NCI-H1930 (cell line): Measurements from ENCODE around the gene AIDA.
A peak's percentile ranks its signal among the peaks of the same experiment; 100 is the strongest.
"Not testable (repeated sequence)": the region's sequence is repeated elsewhere in the genome, so short reads cannot be mapped to it uniquely, and the experiment has no call there.

ENCODE experiments used
- DNase-seq, 2 experiments: peaks; one replicate each; lab custom pipeline; 2025; lab: John Stamatoyannopoulos, UW

Gene AIDA

DNA sequence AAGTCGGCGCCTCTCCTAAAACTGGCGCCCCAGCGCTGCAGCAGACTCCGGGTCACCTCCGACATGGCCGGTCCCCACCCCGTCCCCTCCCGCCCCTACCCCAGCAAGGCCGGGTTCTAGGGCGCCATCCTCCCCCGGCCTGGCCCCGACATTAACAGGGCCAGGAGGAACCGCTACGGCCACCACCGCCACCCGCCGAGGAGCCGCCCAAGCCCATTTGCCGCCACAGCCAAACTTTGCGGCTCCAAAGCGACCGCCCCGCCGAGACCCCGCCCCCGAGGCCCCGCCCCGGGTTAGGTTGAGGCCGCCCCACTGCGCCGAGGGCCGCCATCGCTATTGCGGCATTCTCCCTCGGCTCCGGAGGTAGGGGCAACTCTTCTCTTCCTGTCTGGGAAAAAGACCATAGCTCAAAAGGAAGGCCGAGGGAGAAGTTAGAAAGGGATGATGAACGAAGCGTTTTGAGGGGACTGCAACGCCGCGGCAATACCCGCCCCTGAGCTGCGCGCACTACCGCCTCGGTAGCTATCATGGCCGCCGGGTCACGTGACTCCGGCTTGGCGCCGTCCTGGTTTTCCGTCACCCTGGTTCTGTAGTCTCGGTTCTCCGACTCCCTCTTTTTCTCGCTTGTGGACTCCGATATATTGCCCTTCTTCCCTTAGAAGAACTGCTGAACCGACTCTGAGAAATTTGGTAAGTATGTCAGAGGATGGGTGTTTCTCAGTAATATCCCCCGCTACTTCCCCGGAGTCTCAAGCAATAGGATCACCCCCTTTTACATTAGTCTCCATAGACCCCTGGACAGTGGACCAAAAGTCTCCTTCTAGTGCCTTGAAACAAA is at the start of gene AIDA, which contains the start of gene BROX:
AIDA (minus strand) TSS at position 239 of the 838 bp plus-strand sequence; CDS start at position 65, 174 bp downstream.
BROX (plus strand) TSS at position 312 of the 838 bp plus-strand sequence. CDS start 3,136 bp downstream, outside the sequence.
- DNase-seq = peak; percentile 71 to 87

DNA sequence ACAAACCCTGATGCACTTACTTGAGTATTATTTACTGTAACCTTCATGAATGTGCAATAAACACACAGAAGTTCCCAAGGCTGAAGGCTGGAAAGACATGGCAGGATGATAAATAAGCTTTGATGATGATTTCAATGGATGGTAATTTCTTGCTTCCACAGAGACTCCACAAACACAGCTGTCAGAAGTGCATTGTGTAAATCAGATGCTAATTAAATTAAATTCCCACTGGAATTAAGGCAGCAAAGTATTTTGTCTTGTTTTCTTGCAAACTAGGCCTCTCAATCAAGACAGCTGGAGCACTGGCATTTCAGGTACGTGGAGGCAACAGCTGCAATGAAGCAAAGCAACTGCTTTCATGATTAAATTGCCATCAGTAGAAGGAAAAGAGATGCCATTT is 48.8 kb upstream of the AIDA start:
- DNase-seq = peak; percentile 64 to 75

- no peak for DNase-seq
Observed at GRCh38 chr1:222759451-222760035, 47.3 kb upstream of the AIDA start.

DNA sequence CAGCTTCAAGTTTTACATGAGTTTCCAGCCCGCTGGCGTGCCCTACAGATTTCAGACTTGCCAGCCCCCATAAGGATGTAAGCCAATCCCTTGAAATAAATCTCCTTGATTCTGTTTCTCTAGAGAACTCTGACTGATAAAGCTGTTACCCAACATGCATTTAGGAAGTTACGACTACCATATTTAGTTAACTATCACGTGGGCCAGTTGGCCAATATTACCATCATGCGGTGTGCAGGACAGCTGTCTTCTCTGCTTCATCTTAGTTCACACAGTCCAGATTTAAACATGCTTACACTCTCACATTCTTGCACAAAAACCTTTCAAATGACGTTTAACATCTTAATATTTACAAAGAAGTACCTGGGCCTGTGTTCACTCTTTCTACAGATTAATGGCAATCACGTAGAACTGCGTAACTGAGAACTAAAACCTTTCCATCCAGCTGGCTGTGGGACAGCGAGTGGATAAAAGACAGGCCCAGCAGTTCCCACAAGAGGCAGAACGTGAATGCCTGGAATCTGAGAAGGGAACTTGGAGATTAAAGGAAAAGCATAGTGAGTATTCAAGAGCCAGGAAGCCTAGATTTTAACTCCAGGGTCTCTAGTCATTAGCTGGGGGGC is 45.5 kb upstream of the AIDA start:
- DNase-seq = no peak

DNA sequence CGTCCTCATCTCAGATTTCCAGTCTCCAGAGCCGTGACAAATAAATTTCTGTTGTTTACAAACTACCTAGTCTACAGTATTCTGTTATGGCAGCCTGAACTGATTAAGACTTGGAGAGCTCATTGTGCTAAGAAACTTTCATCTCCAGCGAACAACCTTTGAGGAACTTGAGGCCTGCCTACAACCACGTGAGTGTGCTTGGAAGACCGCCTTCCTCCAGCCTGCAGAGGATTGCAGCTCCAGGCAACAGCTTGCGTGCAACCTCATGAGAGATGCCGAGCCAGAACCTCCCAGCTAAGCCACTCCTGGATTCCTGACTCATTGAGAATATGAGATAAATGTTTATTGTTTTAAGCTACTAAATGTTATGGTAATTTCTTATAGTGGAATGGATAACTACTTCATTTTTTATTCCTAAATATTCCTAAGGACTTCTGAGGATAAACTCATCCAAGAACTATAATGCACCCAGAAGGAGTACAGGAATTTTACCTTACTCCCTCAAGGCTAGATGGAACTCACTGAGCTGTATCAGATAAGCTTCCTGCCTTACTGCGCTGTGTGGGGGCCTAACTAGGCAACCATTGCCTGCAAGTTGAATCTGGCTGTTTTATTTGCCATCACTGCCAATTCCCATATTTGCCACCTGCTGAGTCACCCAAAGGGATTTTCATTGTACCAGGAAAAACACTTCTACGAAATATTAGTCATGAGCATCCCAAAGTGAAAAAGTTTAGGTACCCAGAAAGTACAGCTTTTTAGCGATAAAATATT is 42.3 kb upstream of the AIDA start:
- DNase-seq = no peak

GRCh38 chr1:222751255-222751654 is 39.0 kb upstream of the AIDA start:
- DNase-seq = no peak

GRCh38 chr1:222750651-222751050 is 38.4 kb upstream of the AIDA start:
- DNase-seq = no peak

GRCh38 chr1:222749927-222750326 is 37.6 kb upstream of the AIDA start:
- peak in 1 of 2 experiments; percentile 6 for DNase-seq

- DNase-seq = not testable (repeated sequence)
Observed at GRCh38 chr1:222741630-222742457, 29.6 kb upstream of the AIDA start.

DNA sequence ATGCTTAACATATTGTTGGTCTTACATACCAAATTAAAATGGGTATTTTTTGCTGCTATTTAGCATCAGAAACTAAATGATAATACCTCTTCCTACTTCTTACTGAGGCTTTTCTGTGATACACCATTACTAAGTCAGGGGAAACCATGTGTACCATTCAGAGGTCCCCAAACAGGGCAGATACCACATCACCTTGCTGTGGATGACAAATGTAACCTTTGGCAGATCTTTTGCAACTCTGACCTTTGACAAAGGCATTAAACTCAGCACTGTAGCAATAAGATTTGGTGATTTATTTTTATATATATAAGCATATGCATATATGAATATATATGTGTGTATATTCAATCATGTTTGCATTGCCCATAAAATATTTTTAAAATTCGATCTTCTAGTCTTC is 27.6 kb upstream of the AIDA start:
- no peak for DNase-seq

DNA sequence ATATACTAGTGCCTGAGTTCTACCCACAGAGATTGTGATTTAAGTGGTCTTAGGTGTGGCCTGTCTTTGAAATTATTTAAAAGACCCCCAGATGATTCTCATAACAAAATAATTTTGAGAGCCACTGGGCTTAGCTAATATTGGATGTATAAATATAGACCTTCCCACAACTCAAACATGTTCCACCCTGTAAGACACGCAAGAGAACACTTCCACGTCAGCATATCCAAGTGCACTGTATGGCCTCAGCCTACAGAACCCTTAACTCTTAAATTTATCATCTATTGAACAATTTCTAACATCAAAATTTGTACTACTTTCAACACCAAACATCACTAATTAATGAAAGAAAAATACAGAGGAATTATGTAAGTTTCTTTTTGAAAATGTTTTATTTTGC is 27.2 kb upstream of the AIDA start:
- no peak for DNase-seq

GRCh38 chr1:222736972-222737371 is 24.7 kb upstream of the AIDA start, which contains the start of gene FAM177B:
TSS of gene FAM177B (plus strand) at chr1:222737202. CDS start at chr1:222746546, 9,344 bp downstream.
- DNase-seq = no peak

- no peak for DNase-seq
Observed at GRCh38 chr1:222736470-222736869, 24.2 kb upstream of the AIDA start.

- no peak for DNase-seq
Observed at GRCh38 chr1:222734740-222735139, 22.4 kb upstream of the AIDA start.

DNA sequence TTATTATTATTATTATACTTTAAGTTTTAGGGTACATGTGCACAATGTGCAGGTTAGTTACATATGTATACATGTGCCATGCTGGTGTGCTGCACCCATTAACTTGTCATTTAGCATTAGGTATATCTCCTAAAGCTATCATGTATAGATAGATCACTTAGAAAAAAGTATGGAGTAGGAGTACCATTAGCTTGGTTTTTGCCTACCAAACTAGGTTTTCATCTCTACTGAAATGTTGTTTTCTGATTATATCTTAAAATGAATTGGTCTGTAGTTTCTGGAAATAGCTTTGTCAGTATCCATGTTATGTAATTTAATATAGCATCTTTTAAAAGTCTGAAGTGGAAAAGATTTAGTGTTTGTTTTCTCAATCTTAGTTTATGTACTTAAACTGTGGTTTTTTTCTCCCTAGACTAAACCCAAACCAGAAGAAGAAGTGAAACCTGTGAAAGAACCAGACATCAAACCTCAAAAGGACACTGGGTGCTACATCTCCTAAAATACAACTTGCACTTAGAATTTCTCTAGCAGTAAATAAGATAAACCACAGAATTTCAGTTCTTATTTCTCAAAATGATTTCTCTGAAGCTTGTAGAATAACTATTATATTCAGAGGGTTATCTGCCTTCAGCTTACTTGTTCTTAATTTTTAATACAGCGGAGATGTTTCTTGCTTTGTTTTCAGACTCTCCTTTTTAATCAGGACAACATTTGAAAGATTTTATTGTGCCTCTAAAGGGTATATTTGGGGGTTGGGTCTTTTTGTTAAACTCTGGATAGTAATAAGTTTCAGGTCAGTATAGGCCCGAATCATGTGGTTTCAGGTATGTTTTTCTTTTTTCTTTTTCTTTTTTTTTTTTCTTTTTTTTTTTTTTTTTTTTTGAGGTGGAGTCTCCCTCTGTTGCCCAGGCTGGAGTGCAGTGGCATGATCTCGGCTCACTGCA is 20.2 kb upstream of the AIDA start:
- no peak for DNase-seq

DNA sequence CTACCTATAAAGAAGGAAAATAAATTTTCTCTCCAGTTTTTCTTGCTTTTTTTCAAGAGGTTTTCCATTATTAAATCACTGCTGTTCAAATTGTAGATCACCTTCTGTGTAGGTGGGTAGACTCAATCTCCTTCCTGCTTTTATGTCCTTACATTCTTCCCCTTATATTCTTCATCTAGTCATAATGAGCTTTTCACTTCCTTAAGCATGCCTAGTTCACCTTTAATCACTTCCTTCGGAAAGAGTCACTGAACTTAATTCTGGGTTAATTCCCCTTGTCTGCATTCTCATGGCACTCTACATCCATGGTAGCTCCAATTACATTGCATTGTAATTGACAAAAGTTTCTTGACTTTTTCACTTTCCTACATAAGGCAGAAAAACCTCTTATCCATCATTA is 18.6 kb upstream of the AIDA start:
- no peak for DNase-seq

DNA sequence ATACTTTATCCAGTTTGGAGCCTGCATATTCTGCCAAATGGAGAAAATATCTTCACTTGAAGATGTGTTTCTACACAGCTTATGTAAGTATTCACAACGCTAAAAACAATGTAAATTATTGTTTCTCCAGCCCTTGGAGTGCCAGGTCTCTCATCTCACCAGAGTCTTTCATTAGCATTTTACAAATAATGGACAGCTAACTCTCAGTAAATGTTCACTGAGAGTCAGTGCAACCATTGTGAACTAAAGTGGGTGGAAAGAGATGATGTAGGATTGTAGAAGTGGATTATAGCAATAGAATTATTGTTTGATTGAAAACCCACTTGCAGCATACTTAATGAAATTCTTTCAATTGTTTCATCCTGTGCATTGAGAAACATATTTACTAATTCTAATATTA is 16.5 kb upstream of the AIDA start:
- DNase-seq = no peak

DNA sequence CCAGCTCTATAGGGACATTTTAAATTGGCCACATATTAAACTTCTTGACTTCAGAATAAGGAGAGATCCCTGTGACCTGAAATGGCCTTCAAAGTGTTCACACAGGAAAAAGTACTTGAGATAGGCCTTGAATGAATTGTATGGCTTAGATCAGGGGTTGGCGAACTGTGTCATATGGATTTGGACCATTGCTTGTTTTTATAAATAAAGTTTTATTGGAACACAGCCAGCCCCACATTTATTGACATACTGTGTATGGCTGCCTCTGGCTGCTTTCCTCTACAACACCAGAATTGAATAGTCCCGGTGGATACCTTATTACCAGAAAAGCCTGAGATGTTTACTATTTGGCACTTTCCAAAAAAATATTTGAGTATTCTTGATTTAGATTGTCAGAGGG is 4.1 kb upstream of the AIDA start:
- no peak for DNase-seq

DNA sequence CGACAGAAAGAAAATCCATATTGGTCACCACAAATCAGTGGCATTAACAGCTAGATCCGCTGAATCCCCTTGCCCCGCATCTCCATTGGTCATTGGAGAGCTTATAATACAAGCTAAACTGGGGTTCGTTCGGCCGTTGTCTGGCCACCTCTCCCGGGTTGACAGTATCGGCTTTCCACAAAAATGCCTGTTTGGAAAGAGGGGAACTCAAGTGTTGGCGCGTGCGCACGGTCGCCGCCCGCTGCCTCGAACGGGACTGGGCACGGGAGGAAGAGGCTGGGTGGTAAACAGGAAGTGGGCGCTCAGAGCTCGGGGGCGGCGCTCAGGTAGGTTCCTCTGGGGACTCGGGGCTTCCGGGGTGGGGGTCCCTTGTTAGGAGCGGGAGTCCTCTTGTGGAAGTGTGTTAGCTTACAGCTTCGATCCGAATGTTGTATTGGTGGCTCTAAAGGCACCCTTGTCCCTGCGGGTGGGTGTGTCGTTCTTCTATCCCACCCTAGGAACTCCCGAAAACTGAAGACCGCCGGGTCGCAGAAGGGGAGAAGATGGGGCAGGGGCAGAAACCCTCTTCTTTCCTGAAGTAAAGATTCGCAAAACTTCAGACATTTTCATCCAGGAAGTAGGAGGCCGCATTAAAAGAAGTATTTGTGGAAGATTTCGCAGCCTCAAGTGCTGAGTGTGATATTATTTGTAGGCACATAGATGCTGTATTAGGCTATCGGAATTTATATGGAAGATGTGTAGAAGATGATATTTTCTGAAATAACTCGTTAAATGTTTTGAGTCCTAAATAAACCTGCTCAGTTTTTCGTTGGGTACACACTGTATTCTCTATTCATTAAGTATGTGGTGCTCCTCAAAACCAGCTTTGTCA is 1.0 kb upstream of the AIDA start:
- DNase-seq = peak; percentile 95 to 96
